Body of pancreas (tissue), 4 donors: ENCODE data around the gene NR1H3. TPM values are rescaled to one million over a fixed set of nuclear protein-coding genes. Genes with fewer than 3 reads are reported as not detected.

Experiments used
- ATAC-seq: fragments of 150-250 bp; one replicate; pipeline ENCODE4 v1.9.1; 2016
- DNase-seq, 4 donors: peaks; one replicate each; pipeline ENCODE4 v3.0.0-alpha.2; 2019
- H3K27ac ChIP-seq, 4 donors: fragments of 200-600 bp; sonication (generic); 1 replicate in 3 of 4; 2 replicates in 1 of 4; pipeline versions ENCODE4 v1.5.1 to v1.6.1; 2016 to 2019; ENCODE audit warnings: mild to moderate bottlenecking in 1 of 4, mixed read lengths in 1 of 4, moderate library complexity in 1 of 4
- H3K27me3 ChIP-seq, 2 donors: fragments of 200-600 bp; sonication (generic); one replicate each; pipeline ENCODE4 v1.6.0; 2016; ENCODE audit warnings: mild to moderate bottlenecking in 1 of 2
- H3K36me3 ChIP-seq, 2 donors: fragments of 200-600 bp; sonication (generic); replicated peaks in 1 of 2; 2 replicates each; pipeline ENCODE4 v1.5.1; 2016; ENCODE audit warnings: low read depth in 2 of 2; ENCODE audit not compliant: insufficient read depth in 1 of 2
- H3K4me1 ChIP-seq: fragments of 200-600 bp; sonication (generic); one replicate; pipeline ENCODE4 v1.6.0; 2016
- H3K4me3 ChIP-seq, 2 donors: fragments of 200-600 bp; sonication (generic); 1 replicate in 1 of 2; 2 replicates in 1 of 2; pipeline ENCODE4 v1.5.1; 2016 to 2019
- H3K9me3 ChIP-seq, 3 donors: fragments of 200-600 bp; sonication (generic); 1 replicate in 2 of 3; 2 replicates in 1 of 3; pipeline ENCODE4 v1.5.1; 2016
- CTCF ChIP-seq, 7 experiments: fragments of 450-650 bp in 4 of 7; fragments of 200-600 bp in 3 of 7; sonication (generic) in 3 of 7; IDR thresholded peaks; one replicate each; pipeline ENCODE4 v1.5.1; 2016 to 2019; ENCODE audit warnings: antibody characterized with exemption in 7 of 7
- POLR2A ChIP-seq, 3 donors: fragments of 450-650 bp; IDR thresholded peaks; one replicate each; pipeline ENCODE4 v1.6.1; 2016; ENCODE audit warnings: antibody characterized with exemption in 3 of 3, mild to moderate bottlenecking in 2 of 3
- WGBS, 2 donors: methylation state at CpG; one replicate each; pipeline ENCODE4 v1.1.5; 2017; 5-methylcytosine and 5-hydroxymethylcytosine counted together
- intact Hi-C: fragments of 100-400 bp; cut with DNase I; formaldehyde crosslinking; loops from one replicate; pipeline ENCODE4 v1.15.1; 2023
- total RNA-seq, 2 donors: library from RNA; depleted of rRNA; stranded (reverse); fragments of >200 nt; gene quantifications; one replicate each; pipeline ENCODE4 v1.1.0, GENCODE V29; 2016

Gene NR1H3
- total RNA-seq, 2 donors from 2014 or later, result 17.9 to 33.9 TPM

- no peak for TF ChIP-seq POLR2A (IDR thresholded peaks at IDR 0.05)
- TF ChIP-seq CTCF (IDR thresholded peaks at IDR 0.05), result no peak
- intact Hi-C loops, result loop anchor here (5.0 kb wide), 1 partner anchor 59 kb away; no protein-coding TSS in a partner anchor
These were observed 21.0 kb downstream of the NR1H3 start for GRCh38 chr11:47278769-47279168.

GRCh38 chr11:47280099-47280498 lies 22.3 kb downstream of the NR1H3 start:
- no peaks in the 10 kb centered on the region for H3K9me3 ChIP-seq
- DNase-seq (no peak), ATAC-seq (no peak)
- no peak overlapping the region for H3K4me3 ChIP-seq
- no peak overlapping the region for H3K27ac ChIP-seq
- intact Hi-C loops, result no loop called here
- H3K4me1 ChIP-seq, result no peaks in the 10 kb centered on the region
- no peak for TF ChIP-seq CTCF (IDR thresholded peaks at IDR 0.05)
- no peak for TF ChIP-seq POLR2A (IDR thresholded peaks at IDR 0.05)
- H3K36me3 ChIP-seq, result peaks cover 25 to 66% of the 10 kb centered on the region in 2 donors
- H3K27me3 ChIP-seq, result no peaks in the 10 kb centered on the region

More at GRCh38 chr11:47278769-47279168, 21.0 kb downstream of the NR1H3 start:
- ATAC-seq (no peak), DNase-seq (no peak)
- Histone ChIP-seq H3K4me1 (no peaks in the 10 kb centered on the region), H3K9me3 (no peaks in the 10 kb centered on the region), H3K4me3 (no peak overlapping the region), H3K27ac (no peak overlapping the region), H3K36me3 (peaks cover 15 to 58% of the 10 kb centered on the region in 2 donors), H3K27me3 (no peaks in the 10 kb centered on the region)
- WGBS, 2 donors, result 86 to 91% methylated on average over 4 of the region's 4 CpGs

- TF ChIP-seq CTCF (IDR thresholded peaks at IDR 0.05), result no peak
- TF ChIP-seq POLR2A (IDR thresholded peaks at IDR 0.05), result no peak
- no peak for ATAC-seq
- Histone ChIP-seq H3K9me3 (no peaks in the 10 kb centered on the region), H3K4me1 (no peaks in the 10 kb centered on the region), H3K36me3 (peaks cover 27 to 65% of the 10 kb centered on the region in 2 donors), H3K27ac (no peak overlapping the region), H3K27me3 (no peaks in the 10 kb centered on the region), H3K4me3 (no peak overlapping the region)
- WGBS, 2 donors, result 80 to 82% methylated on average over 5 of the region's 5 CpGs
- intact Hi-C loops, result no loop called here
- no peak for DNase-seq
These were observed 23.1 kb downstream of the NR1H3 start for GRCh38 chr11:47280860-47281259.

GRCh38 chr11:47282462-47282861 lies 24.7 kb downstream of the NR1H3 start:
- TF ChIP-seq CTCF (IDR thresholded peaks at IDR 0.05) (no peak), POLR2A (IDR thresholded peaks at IDR 0.05) (no peak)

GRCh38 chr11:47284151-47284550 lies 26.4 kb downstream of the NR1H3 start:
- Histone ChIP-seq H3K27ac (no peak overlapping the region), H3K9me3 (no peaks in the 10 kb centered on the region), H3K4me3 (no peak overlapping the region), H3K4me1 (no peaks in the 10 kb centered on the region), H3K27me3 (no peaks in the 10 kb centered on the region), H3K36me3 (peaks cover 31 to 61% of the 10 kb centered on the region in 2 donors)
- DNase-seq (no peak), ATAC-seq (no peak)
- TF ChIP-seq POLR2A (IDR thresholded peaks at IDR 0.05), result no peak
- TF ChIP-seq CTCF (IDR thresholded peaks at IDR 0.05), result no peak
- intact Hi-C loops, result no loop called here
- 89 to 95% methylated on average over 4 of the region's 4 CpGs for WGBS, 2 donors

More at GRCh38 chr11:47282462-47282861, 24.7 kb downstream of the NR1H3 start:
- H3K27ac ChIP-seq, result no peak overlapping the region
- no peaks in the 10 kb centered on the region for H3K27me3 ChIP-seq
- H3K36me3 ChIP-seq, result peaks cover 36 to 63% of the 10 kb centered on the region in 2 donors
- H3K4me1 ChIP-seq, result no peaks in the 10 kb centered on the region
- DNase-seq, result no peak
- no peak for ATAC-seq
- no peak overlapping the region for H3K4me3 ChIP-seq
- H3K9me3 ChIP-seq, result no peaks in the 10 kb centered on the region
- intact Hi-C loops, result no loop called here
- WGBS, 2 donors, result 90 to 93% methylated on average over 7 of the region's 7 CpGs
